NCI-H2081 (cell line): ENCODE measurements around the gene MYH16.
"Not testable (repeated sequence)": the region's sequence is repeated elsewhere in the genome, so short reads cannot be mapped to it uniquely, and the experiment has no call there.

Source experiments
- DNase-seq, 2 experiments: peaks; one replicate each; lab custom pipeline; 2025; lab: John Stamatoyannopoulos, UW

MYH16 gene

DNA sequence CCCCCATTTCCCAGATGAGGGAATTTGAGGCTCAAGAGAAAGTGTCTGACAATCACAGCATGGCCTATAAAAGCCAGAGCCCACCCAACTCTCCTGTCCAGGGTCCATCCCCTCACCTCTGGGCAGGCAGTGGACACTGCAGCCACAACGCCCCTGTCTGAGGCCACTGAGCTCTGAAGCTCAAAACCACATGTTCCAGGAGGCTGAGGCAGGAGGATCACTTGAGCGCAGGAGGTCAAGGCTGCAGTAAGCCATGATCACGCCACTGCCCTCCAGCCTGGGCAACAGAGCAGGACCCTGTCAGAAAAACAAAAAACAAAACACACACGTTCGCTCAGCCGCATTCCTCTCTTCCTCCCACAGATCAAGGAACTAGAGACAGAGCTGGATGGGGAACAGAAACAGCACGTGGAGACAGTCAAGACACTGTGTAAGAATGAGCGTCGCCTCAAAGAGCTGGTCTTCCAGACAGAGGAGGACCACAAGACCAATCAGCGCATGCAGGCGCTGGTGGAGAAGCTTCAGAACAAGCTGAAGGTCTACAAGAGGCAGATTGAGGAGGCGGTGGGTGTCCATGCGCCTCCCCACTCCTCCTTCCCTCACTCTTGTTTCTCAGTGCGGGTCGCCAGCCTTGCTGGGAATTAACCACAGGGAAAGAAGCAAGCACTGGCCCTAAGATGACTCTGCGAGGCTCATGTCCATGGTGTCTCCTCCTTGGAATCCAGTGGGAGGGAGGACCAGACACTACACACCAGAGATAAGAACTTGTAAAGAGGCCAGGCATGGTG lies 33.0 kb downstream of the MYH16 start:
- DNase-seq, result no peak

- DNase-seq, result no peak
These were observed 35.9 kb downstream of the MYH16 start for GRCh38 chr7:99308461-99309074.

- no peak for DNase-seq
These were observed 36.5 kb downstream of the MYH16 start for GRCh38 chr7:99309111-99309510.

DNA sequence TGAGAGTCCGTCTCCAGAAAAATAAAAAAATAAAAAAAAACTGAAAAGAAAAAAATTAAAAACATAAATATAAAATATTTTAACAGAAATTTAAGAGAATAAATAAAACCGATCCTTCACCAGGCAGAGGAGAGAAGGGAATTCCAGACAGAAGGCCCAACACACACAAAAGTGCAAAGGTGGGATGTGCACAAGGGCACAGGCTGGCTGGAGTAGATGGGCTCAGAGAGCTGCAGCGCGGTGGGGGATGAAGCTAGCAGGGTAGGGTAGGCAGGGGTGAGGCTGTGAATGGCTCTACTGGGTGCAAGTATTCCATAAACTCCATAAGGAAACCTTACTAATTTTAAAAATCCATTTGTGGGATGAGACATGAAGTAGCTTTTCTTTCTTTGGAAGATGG lies 37.4 kb downstream of the MYH16 start:
- DNase-seq, result no peak

DNA sequence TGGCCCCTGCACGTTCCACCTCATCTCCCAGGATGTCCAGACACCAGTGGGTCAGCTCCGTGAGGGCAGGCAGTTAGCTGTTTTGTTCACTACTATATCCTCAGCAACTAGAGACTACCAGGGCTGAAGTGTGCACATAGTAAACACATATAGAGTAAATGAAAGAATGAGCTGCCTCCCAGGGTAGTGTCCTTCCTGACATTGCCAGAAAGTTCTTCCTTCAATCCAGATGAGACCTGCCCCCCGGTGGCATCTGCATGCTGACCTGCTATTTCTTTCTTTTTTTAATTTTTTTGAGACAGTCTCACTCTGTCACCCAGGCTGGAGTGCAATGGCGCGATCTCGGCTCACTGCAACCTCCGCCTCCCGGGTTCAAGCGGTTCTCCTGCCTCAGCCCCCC lies 39.1 kb downstream of the MYH16 start:
- no peak for DNase-seq

- DNase-seq, result peak; percentile 58 to 75
These were observed 39.9 kb downstream of the MYH16 start for GRCh38 chr7:99312316-99313203.

GRCh38 chr7:99313204-99313573 lies 40.5 kb downstream of the MYH16 start:
- DNase-seq, result no peak

DNA sequence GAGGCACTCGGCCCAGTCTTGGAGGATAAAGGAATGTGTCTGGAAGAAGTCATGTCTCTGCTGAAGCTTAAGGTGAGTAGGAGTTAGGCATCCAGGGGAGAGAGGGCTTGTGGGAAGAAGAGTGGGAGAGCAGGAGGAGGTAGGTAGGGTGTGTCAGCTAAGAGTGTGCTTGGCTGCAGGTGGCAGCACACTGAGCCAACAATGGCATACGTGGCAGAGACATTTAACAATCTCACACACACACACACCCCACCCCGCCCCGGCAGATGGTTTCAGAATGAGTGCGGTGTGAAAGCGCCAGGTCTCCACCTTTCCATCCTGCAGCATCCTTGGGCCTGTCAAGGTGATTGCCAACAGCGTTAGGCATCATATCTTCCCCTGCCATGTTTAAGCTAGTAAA lies 41.9 kb downstream of the MYH16 start:
- DNase-seq, result no peak

- DNase-seq, result no peak
These were observed 47.7 kb downstream of the MYH16 start for GRCh38 chr7:99320371-99320770.

- DNase-seq, result not testable (repeated sequence)
These were observed 50.0 kb downstream of the MYH16 start for GRCh38 chr7:99322659-99323058.

DNA sequence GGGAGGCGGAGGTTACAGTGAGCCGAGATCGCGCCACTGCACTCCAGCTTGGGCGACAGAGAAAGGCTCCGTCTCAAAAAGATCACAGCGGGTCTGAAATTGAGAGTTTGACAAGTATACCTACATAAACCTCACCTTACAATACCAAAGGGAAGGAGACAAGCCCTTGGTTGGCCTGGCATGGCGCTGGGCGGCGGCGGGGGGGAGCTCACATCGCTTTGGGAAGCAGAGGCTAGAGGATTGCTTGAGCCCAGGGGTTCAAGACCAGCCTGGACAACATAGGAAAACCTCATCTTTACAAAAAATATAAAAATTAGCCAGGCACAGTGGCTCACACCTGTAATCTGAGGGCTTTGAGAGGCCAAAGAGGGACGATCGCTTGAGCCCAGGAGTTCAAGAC lies 51.9 kb downstream of the MYH16 start:
- DNase-seq, result no peak

DNA sequence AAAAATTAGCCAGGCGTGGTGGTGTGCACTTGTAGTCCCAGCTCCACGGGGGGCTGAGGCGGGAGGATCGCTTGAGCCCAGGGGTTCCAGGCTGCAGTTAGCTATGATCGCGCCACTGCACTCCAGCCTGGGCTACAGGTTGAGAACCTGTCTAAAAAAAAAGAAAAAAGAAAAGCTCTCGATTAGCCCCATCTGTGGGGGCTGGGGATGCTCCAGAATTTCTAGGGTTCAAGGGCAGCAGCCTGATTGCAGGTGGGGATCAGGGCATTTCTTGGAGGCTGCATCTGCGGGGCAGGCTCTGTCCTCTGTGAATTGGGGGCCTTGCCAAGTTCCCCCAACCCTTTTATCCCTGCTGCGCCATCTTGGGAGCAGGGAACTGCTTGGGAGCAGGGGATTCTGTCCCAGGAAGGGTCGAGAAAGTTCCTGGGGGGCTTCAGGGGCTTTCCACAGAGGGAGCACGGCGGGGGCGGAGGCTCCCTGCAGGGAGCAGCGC lies 52.4 kb downstream of the MYH16 start:
- DNase-seq, result no peak

DNA sequence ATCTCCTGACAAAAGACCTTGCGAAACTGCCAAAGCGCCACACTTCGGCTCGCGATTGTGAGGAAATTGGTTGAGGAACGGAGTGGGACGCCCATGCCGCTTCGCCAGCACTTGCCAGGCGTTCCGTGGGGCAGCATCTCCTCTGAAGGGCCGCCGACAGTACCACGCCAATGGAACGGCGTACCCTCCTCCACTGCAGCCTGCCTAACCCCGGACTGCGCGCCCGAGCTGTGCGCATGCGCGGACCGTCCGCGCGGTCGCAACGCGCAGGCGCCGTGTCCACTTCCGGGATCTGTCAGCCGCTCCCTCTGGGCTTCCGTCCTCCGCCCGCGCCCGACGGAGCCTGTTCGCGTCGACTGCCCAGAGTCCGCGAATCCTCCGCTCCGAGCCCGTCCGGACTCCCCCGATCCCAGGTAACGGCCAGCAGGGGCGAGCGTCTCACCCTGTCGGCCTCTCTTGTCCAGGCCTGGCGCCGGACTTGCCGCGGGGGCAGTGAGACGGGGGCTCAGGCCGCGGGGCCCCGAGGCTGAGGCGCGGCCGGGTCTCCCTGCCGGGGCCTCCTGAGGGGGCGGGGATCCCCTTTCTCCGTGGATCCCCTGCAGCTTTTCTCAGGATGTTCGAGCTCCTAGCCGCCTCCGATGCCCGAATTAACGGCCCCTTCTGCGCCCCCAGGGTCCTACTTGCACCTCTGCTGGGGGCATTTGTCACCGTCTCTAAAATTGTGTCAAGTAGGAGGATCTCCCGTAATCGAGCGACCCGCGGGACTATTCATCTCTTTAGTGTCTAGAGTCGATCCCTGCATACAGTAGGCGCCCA lies 53.2 kb downstream of the MYH16 start, which contains the start of gene ARPC1A:
Gene ARPC1A (plus strand): TSS at position 307 of the 816 bp plus-strand sequence. CDS start 7,456 bp downstream, outside the sequence.
- DNase-seq, result peak; percentile 94 to 95

DNA sequence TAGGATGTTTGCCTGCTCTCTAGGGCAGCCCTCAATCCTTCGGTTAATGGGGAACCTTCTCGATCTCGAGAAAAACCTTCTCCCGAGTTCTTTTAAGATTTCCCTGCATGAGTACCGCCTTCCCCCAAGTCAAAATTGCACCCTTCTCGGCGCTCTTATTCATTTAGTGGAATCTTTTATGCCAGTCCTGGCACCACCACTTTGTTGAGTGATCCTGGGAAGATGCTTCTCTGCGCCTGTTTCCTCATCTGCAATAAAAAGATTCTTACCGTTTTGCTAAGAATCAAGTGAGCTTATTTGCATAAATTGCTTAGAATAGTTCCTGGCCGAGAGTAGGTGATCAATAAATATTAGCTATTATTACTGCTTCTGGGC lies 53.8 kb downstream of the MYH16 start:
- DNase-seq, result no peak

DNA sequence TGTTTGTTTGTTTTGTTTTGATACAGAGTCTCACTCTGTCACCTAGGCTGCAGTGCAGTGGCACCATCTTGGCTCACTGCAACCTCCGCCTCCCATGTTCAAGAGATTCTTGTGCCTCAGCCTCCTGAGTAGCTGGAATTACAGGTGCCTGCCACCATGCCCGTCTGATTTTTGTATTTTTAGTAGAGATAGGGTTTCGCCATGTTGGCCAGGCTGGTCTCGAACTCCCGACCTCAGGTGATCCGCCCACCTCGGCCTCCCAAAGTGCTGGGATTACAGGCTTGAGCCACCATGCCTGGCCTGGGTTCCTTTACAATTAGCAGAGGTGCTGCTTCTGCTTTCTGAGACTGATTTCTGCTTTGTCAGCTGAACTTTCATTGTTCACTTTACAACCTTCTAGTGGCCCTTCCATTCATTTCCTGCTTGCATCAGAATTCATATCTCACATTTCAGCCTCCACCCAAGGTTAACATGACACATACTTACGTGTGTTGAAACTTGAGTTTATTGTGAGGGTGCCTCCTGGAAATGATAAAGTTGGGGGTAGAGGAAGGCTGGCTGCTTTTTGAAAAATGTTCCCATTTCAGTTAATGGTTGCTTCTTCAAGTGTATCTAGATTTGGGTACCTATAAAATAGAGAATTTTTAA lies 57.8 kb downstream of the MYH16 start:
- DNase-seq, result not testable (repeated sequence)

DNA sequence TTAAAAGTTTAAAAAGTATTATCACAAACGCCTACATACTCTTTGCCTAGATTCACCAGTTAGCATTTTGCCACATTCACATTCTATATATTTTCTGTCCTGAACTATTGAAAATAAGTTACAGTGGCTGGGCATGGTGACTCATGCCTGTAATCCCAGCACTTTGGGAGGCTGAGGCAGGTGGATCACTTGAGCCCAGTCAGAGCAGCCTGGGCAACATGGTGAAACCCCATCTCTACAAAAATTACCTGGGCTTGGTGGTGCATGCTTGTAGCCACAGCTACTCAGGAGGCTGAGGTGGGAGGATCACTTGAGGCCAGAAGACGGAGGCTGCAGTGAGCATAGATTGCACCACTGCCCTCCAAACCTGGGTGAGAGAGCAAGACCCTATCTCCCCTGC lies 58.4 kb downstream of the MYH16 start:
- no peak for DNase-seq

- DNase-seq, result no peak
These were observed 67.0 kb downstream of the MYH16 start for GRCh38 chr7:99339595-99339994.

- no peak for DNase-seq
These were observed 68.0 kb downstream of the MYH16 start for GRCh38 chr7:99340659-99341058.

GRCh38 chr7:99344061-99344647 lies 71.5 kb downstream of the MYH16 start:
- DNase-seq, result no peak

- DNase-seq, result not testable (repeated sequence)
These were observed 78.0 kb downstream of the MYH16 start for GRCh38 chr7:99350641-99351040.

DNA sequence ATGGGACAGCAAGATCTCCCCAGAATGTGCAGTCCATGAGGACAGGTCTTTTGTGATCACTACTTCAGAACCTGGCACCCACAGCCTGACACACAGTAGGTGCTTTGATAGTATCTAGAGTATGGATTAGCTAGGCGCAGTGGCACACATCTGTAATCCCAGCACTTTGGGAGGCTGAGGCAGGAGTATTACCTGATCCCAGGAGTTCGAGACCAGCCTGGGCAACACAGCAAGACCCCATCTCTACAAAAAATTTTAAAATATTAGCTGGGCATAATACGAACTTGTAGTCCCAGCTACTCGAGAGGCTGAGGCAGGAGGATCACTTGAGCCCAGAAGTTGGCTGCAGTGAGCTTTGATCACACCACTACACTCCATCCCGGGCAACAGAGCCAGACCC lies 79.6 kb downstream of the MYH16 start:
- no peak for DNase-seq
